Measurements from ENCODE around the gene CDIPT.
A peak's percentile ranks its signal among the peaks of the same experiment; 100 is the strongest.

DNA sequence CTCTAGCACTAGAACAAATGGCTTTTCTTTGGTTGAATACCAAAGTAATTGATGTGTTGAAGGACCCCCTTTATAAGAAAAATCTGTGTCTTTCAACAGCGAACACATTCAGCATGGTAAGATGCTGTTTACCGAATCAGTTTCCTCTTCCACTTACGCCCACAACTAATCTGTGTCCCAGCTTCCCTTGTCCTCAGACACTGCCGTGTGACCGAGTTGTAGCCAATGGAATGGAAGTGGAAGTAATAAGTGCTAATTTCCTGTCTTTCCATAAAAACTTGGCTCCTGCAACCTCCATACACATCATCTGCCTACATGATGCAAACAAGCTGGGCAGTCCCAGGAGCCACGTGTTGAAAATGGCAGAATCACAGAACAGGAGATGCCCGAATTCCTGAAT, 10.4 kb downstream of the CDIPT start:
- TF ChIP-seq EZH2 (IDR thresholded peaks at IDR 0.05), result no peak
- peak; percentile 21; the same call in 1 of the 2 replicates for TF ChIP-seq POLR2AphosphoS5 (IDR thresholded peaks at IDR 0.05; ENCODE audit: borderline replicate concordance, low read depth, low read length)

Data from SK-N-MC (cell line).